HepG2 (cell line): ENCODE measurements around the gene C20orf202. TPM values are rescaled to one million over a fixed set of nuclear protein-coding genes. Genes with fewer than 3 reads are reported as not detected.
A peak's percentile ranks its signal among the peaks of the same experiment; 100 is the strongest.

Experiments
- FOXA3 ChIP-seq: IDR thresholded peaks from 2 replicates; pipeline ENCODE4 v1.6.1; 2016; ENCODE audit warnings: missing genetic modification reagents, missing compliant biosample characterization
- HDAC2 ChIP-seq: sonication (generic); formaldehyde crosslinking; IDR thresholded peaks from 2 replicates; pipeline ENCODE4 v1.4.0; 2020; ENCODE audit warnings: missing genetic modification reagents
- HES4 ChIP-seq: sonication (generic); formaldehyde crosslinking; IDR thresholded peaks from 2 replicates; pipeline ENCODE4 v1.9.0; 2021; ENCODE audit warnings: mild to moderate bottlenecking, missing genetic modification reagents, borderline replicate concordance
- MAF1 ChIP-seq: sonication (generic); formaldehyde crosslinking; IDR thresholded peaks from 2 replicates; pipeline ENCODE4 v1.5.0; 2020; ENCODE audit warnings: missing genetic modification reagents, borderline replicate concordance
- PAX8 ChIP-seq: sonication (generic); formaldehyde crosslinking; IDR thresholded peaks from 2 replicates; pipeline ENCODE4 v1.8.0; 2022; ENCODE audit warnings: mild to moderate bottlenecking, missing genetic modification reagents, borderline replicate concordance
- SP140L ChIP-seq: sonication (generic); formaldehyde crosslinking; IDR thresholded peaks from 2 replicates; pipeline ENCODE4 v1.4.0; 2020; ENCODE audit warnings: missing genetic modification reagents, borderline replicate concordance
- SP2 ChIP-seq: sonication (generic); formaldehyde crosslinking; IDR thresholded peaks from 2 replicates; pipeline ENCODE4 v1.5.1; 2020; ENCODE audit warnings: mild to moderate bottlenecking, missing genetic modification reagents
- SP4 ChIP-seq: sonication (generic); formaldehyde crosslinking; IDR thresholded peaks from 2 replicates; pipeline ENCODE4 v1.8.1; 2023; ENCODE audit warnings: mild to moderate bottlenecking, missing genetic modification reagents
- TCF12 ChIP-seq, 2 experiments: fragments of 450-650 bp in 1 of 2; sonication (generic) in 1 of 2; formaldehyde crosslinking in 1 of 2; IDR thresholded peaks; 2 replicates each; pipeline versions ENCODE4 v1.6.1 to v1.8.0; 2017 to 2022; ENCODE audit warnings: antibody characterized with exemption in 1 of 2, mild to moderate bottlenecking in 1 of 2, missing genetic modification reagents in 1 of 2, moderate library complexity in 1 of 2
- TEAD3 ChIP-seq: optimal IDR thresholded peaks from 2 replicates; pipeline ENCODE3; 2016; ENCODE audit warnings: borderline replicate concordance
- ZFAT ChIP-seq: sonication (generic); formaldehyde crosslinking; conservative IDR thresholded peaks from 2 replicates; pipeline ENCODE4 v1.8.1; 2023; ENCODE audit warnings: missing genetic modification reagents, inconsistent platforms
- ZFP36L2 ChIP-seq: sonication (generic); formaldehyde crosslinking; IDR thresholded peaks from 2 replicates; pipeline ENCODE4 v1.4.0; 2020; ENCODE audit warnings: missing genetic modification reagents
- ZFP82 ChIP-seq: sonication (generic); formaldehyde crosslinking; IDR thresholded peaks from 2 replicates; pipeline ENCODE4 v1.5.1; 2020; ENCODE audit warnings: mild to moderate bottlenecking, missing genetic modification reagents, borderline replicate concordance
- ZNF607 ChIP-seq: sonication (generic); formaldehyde crosslinking; IDR thresholded peaks from 2 replicates; pipeline ENCODE4 v1.5.1; 2020; ENCODE audit warnings: missing genetic modification reagents, mild to moderate bottlenecking, borderline replicate concordance
- ZNF792 ChIP-seq: IDR thresholded peaks from 2 replicates; pipeline ENCODE4 v1.6.1; 2016
- ZNF839 ChIP-seq: sonication (generic); formaldehyde crosslinking; IDR thresholded peaks from 2 replicates; pipeline ENCODE4 v1.4.0; 2020; ENCODE audit warnings: missing genetic modification reagents, mild to moderate bottlenecking, borderline replicate concordance
- ZSCAN30 ChIP-seq: sonication (generic); formaldehyde crosslinking; IDR thresholded peaks from 2 replicates; pipeline ENCODE4 v1.5.0; 2020; ENCODE audit warnings: mild to moderate bottlenecking, missing genetic modification reagents
- polyA plus RNA-seq, 8 experiments: library from polyadenylated mRNA; depleted of rRNA in 3 of 8; stranded (reverse) in 7 of 8; unstranded in 1 of 8; fragments of >200 nt; fragmentation: Illumina TruSeq in 4 of 8; extraction: Trizol in 4 of 8; gene quantifications; 2 replicates each; pipeline versions ENCODE4 v1.2.1 to v1.2.3, GENCODE V29; 2011 to 2016; ENCODE audit warnings: low read depth in 4 of 8, missing spikeins in 1 of 8, mixed read lengths in 1 of 8; ENCODE audit not compliant: insufficient read depth in 1 of 8
- total RNA-seq, 5 experiments: library from RNA; depleted of rRNA; stranded (reverse); fragments of >200 nt; fragmentation: Illumina TruSeq; extraction: Trizol; gene quantifications; 2 replicates each; pipeline ENCODE4 v1.2.3, GENCODE V29; 2016; ENCODE audit warnings: low read depth in 1 of 5
- TF ChIP-seq, protein P1 (sequence below): sonication (generic); formaldehyde crosslinking; IDR thresholded peaks from 2 replicates; pipeline ENCODE4 v1.8.0; 2022; ENCODE audit warnings: missing genetic modification reagents, mild to moderate bottlenecking, moderate library complexity, borderline replicate concordance
- TF ChIP-seq, protein P2 (sequence below): sonication (generic); formaldehyde crosslinking; IDR thresholded peaks from 2 replicates; pipeline ENCODE4 v1.5.0; 2020; ENCODE audit warnings: missing genetic modification reagents
- TF ChIP-seq, protein P3 (sequence below): sonication (generic); formaldehyde crosslinking; IDR thresholded peaks from 2 replicates; pipeline ENCODE4 v1.5.0; 2020; ENCODE audit warnings: missing genetic modification reagents
- TF ChIP-seq, protein P4 (sequence below): IDR thresholded peaks from 2 replicates; pipeline ENCODE4 v1.6.1; 2016; ENCODE audit warnings: low read depth, borderline replicate concordance

C20orf202 gene
- total and polyA plus RNA-seq, 2 of the 13 experiments (the other 11 are each of a cell fraction or from before 2014, with no cell fraction given): 0.20 to 1.2 TPM

- TF ChIP-seq, protein P1, sequence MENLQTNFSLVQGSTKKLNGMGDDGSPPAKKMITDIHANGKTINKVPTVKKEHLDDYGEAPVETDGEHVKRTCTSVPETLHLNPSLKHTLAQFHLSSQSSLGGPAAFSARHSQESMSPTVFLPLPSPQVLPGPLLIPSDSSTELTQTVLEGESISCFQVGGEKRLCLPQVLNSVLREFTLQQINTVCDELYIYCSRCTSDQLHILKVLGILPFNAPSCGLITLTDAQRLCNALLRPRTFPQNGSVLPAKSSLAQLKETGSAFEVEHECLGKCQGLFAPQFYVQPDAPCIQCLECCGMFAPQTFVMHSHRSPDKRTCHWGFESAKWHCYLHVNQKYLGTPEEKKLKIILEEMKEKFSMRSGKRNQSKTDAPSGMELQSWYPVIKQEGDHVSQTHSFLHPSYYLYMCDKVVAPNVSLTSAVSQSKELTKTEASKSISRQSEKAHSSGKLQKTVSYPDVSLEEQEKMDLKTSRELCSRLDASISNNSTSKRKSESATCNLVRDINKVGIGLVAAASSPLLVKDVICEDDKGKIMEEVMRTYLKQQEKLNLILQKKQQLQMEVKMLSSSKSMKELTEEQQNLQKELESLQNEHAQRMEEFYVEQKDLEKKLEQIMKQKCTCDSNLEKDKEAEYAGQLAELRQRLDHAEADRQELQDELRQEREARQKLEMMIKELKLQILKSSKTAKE (CRISPR knock-in tag): no peak
- no peak for TF ChIP-seq MAF1 (CRISPR knock-in tag)
- TF ChIP-seq TEAD3 (CRISPR knock-in tag): peak; percentile 42
- TF ChIP-seq ZNF792 (CRISPR knock-in tag): no peak
- TF ChIP-seq SP4 (CRISPR knock-in tag): peak; percentile 26
- TF ChIP-seq, protein P2, sequence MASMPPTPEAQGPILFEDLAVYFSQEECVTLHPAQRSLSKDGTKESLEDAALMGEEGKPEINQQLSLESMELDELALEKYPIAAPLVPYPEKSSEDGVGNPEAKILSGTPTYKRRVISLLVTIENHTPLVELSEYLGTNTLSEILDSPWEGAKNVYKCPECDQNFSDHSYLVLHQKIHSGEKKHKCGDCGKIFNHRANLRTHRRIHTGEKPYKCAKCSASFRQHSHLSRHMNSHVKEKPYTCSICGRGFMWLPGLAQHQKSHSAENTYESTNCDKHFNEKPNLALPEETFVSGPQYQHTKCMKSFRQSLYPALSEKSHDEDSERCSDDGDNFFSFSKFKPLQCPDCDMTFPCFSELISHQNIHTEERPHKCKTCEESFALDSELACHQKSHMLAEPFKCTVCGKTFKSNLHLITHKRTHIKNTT (CRISPR knock-in tag): no peak
- TF ChIP-seq TCF12 (IDR thresholded peaks at IDR 0.05): no peak
- peak; percentile 86; the same call in 1 of the 2 replicates for TF ChIP-seq TCF12 (CRISPR knock-in tag; IDR thresholded peaks at IDR 0.05)
- TF ChIP-seq, protein P3, sequence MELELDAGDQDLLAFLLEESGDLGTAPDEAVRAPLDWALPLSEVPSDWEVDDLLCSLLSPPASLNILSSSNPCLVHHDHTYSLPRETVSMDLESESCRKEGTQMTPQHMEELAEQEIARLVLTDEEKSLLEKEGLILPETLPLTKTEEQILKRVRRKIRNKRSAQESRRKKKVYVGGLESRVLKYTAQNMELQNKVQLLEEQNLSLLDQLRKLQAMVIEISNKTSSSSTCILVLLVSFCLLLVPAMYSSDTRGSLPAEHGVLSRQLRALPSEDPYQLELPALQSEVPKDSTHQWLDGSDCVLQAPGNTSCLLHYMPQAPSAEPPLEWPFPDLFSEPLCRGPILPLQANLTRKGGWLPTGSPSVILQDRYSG: peak; percentile 14; the same call in 1 of the 2 replicates
- 0 out of 2 replicates have a peak, but pooled peaks have one; percentile 1 for TF ChIP-seq SP2
- no peak for TF ChIP-seq ZSCAN30 (CRISPR knock-in tag)
- peak; percentile 68; the same call in 1 of the 2 replicates for TF ChIP-seq PAX8 (CRISPR knock-in tag)
- TF ChIP-seq HDAC2 (CRISPR knock-in tag): no peak
- TF ChIP-seq SP140L (CRISPR knock-in tag): no peak
- no peak; the same call in 1 of the 2 replicates for TF ChIP-seq ZFP82 (CRISPR knock-in tag)
- no peak for TF ChIP-seq ZFP36L2 (CRISPR knock-in tag)
- TF ChIP-seq FOXA3 (CRISPR knock-in tag): no peak
- peak; percentile 48; the same call in 1 of the 2 replicates for TF ChIP-seq ZNF607
- TF ChIP-seq ZFAT: no peak
- TF ChIP-seq, protein P4, sequence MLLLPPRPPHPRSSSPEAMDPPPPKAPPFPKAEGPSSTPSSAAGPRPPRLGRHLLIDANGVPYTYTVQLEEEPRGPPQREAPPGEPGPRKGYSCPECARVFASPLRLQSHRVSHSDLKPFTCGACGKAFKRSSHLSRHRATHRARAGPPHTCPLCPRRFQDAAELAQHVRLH (CRISPR knock-in tag): no peak
- TF ChIP-seq ZNF839 (CRISPR knock-in tag): peak; percentile 42; the same call in 1 of the 2 replicates
- TF ChIP-seq HES4 (CRISPR knock-in tag): no peak
Observed at GRCh38 chr20:1225783-1226654, 22.8 kb downstream of the C20orf202 start, which contains the start of gene RAD21L1 (continued).
